SK-N-SH (cell line): ENCODE data around the gene TBC1D2.

Source experiments
- CHD2 ChIP-seq: fragments of 150-350 bp; IDR thresholded peaks from 2 replicates; pipeline ENCODE4 v1.6.1; 2018; ENCODE audit warnings: low read length; ENCODE audit not compliant: partially characterized antibody
- CTCF ChIP-seq: fragments of 200-600 bp; sonication (generic); IDR thresholded peaks from 2 replicates; pipeline ENCODE4 v1.6.1; 2017; ENCODE audit warnings: antibody characterized with exemption, mild to moderate bottlenecking, moderate library complexity
- EP300 ChIP-seq, 2 experiments: IDR thresholded peaks; 2 replicates each; pipeline versions ENCODE4 v1.4.0 to v1.6.1; 2012; ENCODE audit warnings: borderline replicate concordance in 1 of 2, low read depth in 1 of 2, low read length in 1 of 2
- FOXM1 ChIP-seq: IDR thresholded peaks from 2 replicates; pipeline ENCODE4 v1.4.0; 2012; ENCODE audit warnings: low read depth, mild to moderate bottlenecking
- NFIC ChIP-seq: IDR thresholded peaks from 2 replicates; pipeline ENCODE4 v1.4.0; 2012; ENCODE audit warnings: borderline replicate concordance
- NRF1 ChIP-seq: IDR thresholded peaks from 2 replicates; pipeline ENCODE4 v1.6.1; 2012; ENCODE audit warnings: low read depth, mild to moderate bottlenecking, low read length
- POLR2AphosphoS5 ChIP-seq: IDR thresholded peaks from 2 replicates; pipeline ENCODE4 v1.6.1; 2012; ENCODE audit warnings: low read depth, low read length
- REST ChIP-seq: IDR thresholded peaks from 2 replicates; pipeline ENCODE4 v1.6.1; 2012; ENCODE audit warnings: mild to moderate bottlenecking, low read depth, low read length, moderate library complexity
- SIN3A ChIP-seq: IDR thresholded peaks from 2 replicates; pipeline ENCODE4 v1.6.1; 2012; ENCODE audit warnings: low read depth, mild to moderate bottlenecking, low read length, moderate library complexity, borderline replicate concordance
- TAF1 ChIP-seq: IDR thresholded peaks from 2 replicates; pipeline ENCODE4 v1.6.1; 2012; ENCODE audit warnings: low read depth, mild to moderate bottlenecking, low read length, moderate library complexity, borderline replicate concordance
- USF1 ChIP-seq: IDR thresholded peaks from 2 replicates; pipeline ENCODE4 v1.4.0; 2012; ENCODE audit warnings: low read depth, borderline replicate concordance
- YY1 ChIP-seq: IDR thresholded peaks from 2 replicates; pipeline ENCODE4 v1.4.0; 2012; ENCODE audit warnings: low read depth, mild to moderate bottlenecking

- no peak for TF ChIP-seq EP300 (IDR thresholded peaks at IDR 0.05; ENCODE audit: borderline replicate concordance in 1 of 2, low read depth in 1 of 2, low read length in 1 of 2)
- no peak for TF ChIP-seq NFIC
- no peak for TF ChIP-seq SIN3A
- TF ChIP-seq NRF1 = no peak
- no peak for TF ChIP-seq FOXM1
- TF ChIP-seq CTCF = no peak
- no peak for TF ChIP-seq CHD2
- no peak for TF ChIP-seq YY1
- no peak for TF ChIP-seq REST
- TF ChIP-seq POLR2AphosphoS5 = no peak
- no peak for TF ChIP-seq USF1
- TF ChIP-seq TAF1 = no peak
Measured at GRCh38 chr9:98201749-98202148, 53.7 kb downstream of the TBC1D2 start.
